Choroid plexus epithelial cell (primary cell): ENCODE data around the gene TSR3.

ENCODE experiments used
- DNase-seq: peaks from one replicate; pipeline ENCODE4 v3.0.0-alpha.2; 2010; ENCODE audit warnings: low read depth
- H3K4me3 ChIP-seq: 2 replicates; pipeline ENCODE4 v1.5.1; 2011; ENCODE audit warnings: low read depth, mild to moderate bottlenecking, control low read depth, low read length, moderate library complexity
- TF ChIP-seq, protein P1 (sequence below): conservative IDR thresholded peaks from 2 replicates; pipeline ENCODE4 v1.5.1; 2011; ENCODE audit warnings: low read depth, mild to moderate bottlenecking, control low read depth, inconsistent platforms, low read length, moderate library complexity

The TSR3 gene

DNA sequence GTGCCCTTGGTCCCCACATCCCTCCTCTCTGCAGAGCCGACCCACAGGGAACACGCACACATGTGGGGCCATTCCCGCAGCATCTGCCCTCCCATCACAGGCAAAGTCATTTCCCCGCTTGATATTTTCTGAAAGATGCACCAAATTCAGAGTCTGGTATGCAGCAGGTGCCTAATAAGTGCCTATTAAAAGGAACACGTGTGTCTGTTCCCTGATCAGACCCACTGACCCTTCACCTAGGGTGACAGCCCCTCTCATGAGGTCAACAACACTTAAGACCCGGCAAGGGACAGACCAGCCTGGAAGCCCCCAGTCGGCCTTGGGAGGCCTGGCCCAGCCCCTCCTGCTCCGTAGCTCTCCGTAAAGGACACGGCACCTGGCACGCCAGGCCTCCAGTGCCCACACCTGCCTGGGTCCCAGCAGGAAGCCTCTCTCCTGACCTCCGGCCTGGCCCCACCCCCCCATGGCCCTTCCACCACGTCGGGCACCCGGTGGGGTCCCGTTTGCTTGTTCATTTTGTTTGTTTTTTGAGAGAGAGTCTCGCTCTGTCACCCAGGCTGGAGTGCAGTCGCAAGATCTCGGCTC is 42.8 kb upstream of the TSR3 start:
- DNase-seq, result no peak
- H3K4me3 ChIP-seq, result no peak overlapping the region
- TF ChIP-seq, protein P1, sequence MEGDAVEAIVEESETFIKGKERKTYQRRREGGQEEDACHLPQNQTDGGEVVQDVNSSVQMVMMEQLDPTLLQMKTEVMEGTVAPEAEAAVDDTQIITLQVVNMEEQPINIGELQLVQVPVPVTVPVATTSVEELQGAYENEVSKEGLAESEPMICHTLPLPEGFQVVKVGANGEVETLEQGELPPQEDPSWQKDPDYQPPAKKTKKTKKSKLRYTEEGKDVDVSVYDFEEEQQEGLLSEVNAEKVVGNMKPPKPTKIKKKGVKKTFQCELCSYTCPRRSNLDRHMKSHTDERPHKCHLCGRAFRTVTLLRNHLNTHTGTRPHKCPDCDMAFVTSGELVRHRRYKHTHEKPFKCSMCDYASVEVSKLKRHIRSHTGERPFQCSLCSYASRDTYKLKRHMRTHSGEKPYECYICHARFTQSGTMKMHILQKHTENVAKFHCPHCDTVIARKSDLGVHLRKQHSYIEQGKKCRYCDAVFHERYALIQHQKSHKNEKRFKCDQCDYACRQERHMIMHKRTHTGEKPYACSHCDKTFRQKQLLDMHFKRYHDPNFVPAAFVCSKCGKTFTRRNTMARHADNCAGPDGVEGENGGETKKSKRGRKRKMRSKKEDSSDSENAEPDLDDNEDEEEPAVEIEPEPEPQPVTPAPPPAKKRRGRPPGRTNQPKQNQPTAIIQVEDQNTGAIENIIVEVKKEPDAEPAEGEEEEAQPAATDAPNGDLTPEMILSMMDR, result no peak

DNA sequence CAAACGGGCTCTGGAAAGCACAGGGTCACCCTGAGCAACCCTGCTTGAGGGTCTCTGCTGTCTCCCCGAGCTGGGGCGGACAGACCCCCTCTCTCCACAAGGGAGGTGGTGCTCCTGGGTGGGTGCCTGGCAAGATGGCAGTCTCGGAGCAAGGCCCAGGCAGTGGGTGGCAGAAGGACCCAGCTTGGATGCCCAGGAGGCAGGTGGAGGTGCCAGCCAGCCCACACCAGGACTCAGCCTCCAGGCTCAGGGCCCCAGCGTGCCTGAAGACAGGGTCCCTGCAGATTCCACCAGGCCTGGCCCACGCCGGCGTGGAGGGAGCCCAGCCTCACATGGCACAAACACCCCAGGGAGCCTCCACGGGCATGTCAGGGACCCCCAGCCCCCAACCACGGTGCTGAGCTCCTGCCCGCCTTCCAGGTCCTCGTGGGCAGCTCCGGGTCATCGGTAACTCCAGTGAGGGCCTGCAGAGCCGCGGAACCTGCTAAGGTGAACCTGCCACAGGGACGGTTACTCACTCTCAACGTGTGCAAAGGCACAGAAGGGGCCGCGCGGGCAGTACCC is 42.0 kb upstream of the TSR3 start:
- TF ChIP-seq, protein P1, result no peak
- no peak for DNase-seq
- H3K4me3 ChIP-seq, result no peak overlapping the region

DNA sequence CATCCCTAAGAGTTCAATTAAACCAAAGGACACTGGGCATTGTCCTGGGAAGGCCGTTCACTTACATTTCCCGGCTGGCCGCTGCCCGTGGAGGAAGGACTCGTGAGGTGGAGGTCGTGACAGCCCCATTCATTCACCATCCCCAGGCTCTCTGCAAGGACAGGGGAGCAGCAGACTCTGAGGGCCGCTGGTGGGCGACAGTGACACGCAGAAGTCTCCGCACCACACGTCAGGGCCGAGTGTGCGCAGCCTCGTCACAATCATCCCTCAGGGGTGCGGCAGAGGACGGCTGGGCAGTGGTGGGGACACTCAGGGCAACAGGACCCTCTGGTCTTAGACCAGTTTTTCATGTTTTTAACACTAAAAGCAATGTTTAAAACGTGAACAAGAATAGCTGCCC is 41.1 kb upstream of the TSR3 start:
- TF ChIP-seq, protein P1, result no peak
- H3K4me3 ChIP-seq, result no peak overlapping the region
- DNase-seq, result no peak

DNA sequence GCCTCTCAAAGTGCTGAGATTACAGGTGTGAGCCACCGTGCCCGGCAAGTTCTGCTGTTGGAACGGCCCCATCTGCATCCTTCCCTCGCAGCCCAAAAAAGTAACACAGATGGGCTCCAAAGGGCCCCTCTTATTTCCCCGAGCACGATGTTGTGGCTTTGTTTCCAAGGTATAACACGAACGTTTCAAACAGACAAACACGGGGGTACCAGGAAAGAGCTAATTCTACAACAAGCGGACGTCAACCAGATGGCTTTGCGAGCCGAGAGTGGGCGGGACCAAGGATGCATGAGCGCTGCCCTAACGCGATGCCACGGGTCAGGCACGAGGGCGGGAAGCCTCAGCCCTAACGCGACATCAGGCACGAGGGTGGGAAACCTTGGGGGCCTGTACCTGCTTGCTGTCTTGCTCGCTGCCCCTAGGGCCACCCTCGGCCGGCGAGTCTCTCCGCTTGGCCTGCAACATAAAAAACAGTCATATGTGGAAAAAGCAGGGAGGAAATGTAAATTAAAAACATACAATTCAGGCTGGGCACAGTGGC is 38.6 kb upstream of the TSR3 start:
- TF ChIP-seq, protein P1, result no peak
- H3K4me3 ChIP-seq, result no peak overlapping the region
- DNase-seq, result no peak

- TF ChIP-seq, protein P1, result no peak
- H3K4me3 ChIP-seq, result no peak overlapping the region
- no peak for DNase-seq
Observed at GRCh38 chr16:1389762-1390161, 38.1 kb upstream of the TSR3 start.

DNA sequence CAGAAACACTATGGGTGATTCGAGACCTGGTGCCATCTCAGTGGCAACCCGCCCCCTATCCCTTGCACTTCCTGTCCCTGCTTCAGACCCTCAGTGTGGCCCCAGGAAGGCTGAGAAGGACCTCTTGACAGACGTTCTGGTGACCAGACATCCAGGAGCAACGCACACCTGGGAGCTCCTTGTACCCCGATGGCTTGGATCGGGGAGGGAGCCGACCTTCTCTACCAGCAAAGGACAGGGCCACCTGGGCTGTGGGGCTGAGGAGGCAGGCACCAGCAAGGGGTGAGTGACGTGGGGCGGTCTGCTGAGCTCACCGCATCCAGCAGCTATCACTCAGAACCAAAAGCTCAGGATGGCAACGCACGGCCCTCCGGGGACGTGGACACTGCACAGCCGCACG is 35.7 kb upstream of the TSR3 start:
- no peak overlapping the region for H3K4me3 ChIP-seq
- TF ChIP-seq, protein P1, result no peak
- no peak for DNase-seq

DNA sequence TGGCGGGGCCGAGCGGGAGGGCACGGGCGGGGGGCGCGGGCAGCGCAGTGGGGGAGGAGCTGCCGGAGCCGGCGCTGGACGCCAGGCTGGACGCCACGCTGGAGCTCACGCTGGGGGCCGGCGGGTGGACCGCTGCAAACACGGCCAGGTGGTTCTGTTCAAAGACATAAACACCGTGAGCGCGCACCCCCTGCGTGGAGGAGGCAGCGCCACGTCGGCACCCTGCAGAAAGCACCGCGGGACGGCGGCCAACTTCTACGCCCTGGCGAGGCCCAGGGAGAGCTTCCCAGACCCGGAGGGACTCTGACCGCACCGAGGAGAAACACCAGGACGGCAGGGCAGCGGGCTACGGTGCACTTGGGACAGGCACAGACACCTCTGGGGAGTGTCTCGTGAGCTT is 33.6 kb upstream of the TSR3 start:
- no peak for DNase-seq
- H3K4me3 ChIP-seq, result no peak overlapping the region
- TF ChIP-seq, protein P1, result no peak
